Stimulated activated CD4-positive, alpha-beta T cell treated with anti-CD3 and anti-CD28 coated beads, Interleukin-1b, Interleukin-23, amount 100 ng/mL, for 4 hours (primary cell): Measurements from ENCODE around the gene HMGCS2.
A peak's percentile ranks its signal among the peaks of the same experiment; 100 is the strongest.
"Not testable (repeated sequence)": the region's sequence is repeated elsewhere in the genome, so short reads cannot be mapped to it uniquely, and the experiment has no call there.

Source experiments
- DNase-seq, 2 donors: peaks; one replicate each; pipeline ENCODE4 v3.0.0-alpha.2; 2020; ENCODE audit warnings: low read depth in 2 of 2

HMGCS2 gene

GRCh38 chr1:119731741-119732430 is 36.8 kb downstream of the HMGCS2 start:
- DNase-seq = no peak

GRCh38 chr1:119731060-119731459 is 37.6 kb downstream of the HMGCS2 start:
- DNase-seq = no peak

GRCh38 chr1:119729044-119729443 is 39.7 kb downstream of the HMGCS2 start:
- DNase-seq = no peak

GRCh38 chr1:119727991-119728390 is 40.7 kb downstream of the HMGCS2 start:
- DNase-seq = no peak

GRCh38 chr1:119725626-119726025 is 43.1 kb downstream of the HMGCS2 start:
- no peak for DNase-seq

GRCh38 chr1:119724611-119725218 is 44.0 kb downstream of the HMGCS2 start:
- no peak for DNase-seq

- no peak for DNase-seq
Measured at GRCh38 chr1:119721896-119722295, 46.8 kb downstream of the HMGCS2 start.

- no peak for DNase-seq
Measured at GRCh38 chr1:119720866-119721440, 47.8 kb downstream of the HMGCS2 start.

- DNase-seq = no peak
Measured at GRCh38 chr1:119718972-119719371, 49.7 kb downstream of the HMGCS2 start.

GRCh38 chr1:119718409-119718808 is 50.3 kb downstream of the HMGCS2 start:
- no peak for DNase-seq

GRCh38 chr1:119715542-119715941 is 53.2 kb downstream of the HMGCS2 start:
- DNase-seq = no peak

- no peak for DNase-seq
Measured at GRCh38 chr1:119714583-119714982, 54.1 kb downstream of the HMGCS2 start.

- no peak for DNase-seq
Measured at GRCh38 chr1:119713749-119714456, 54.8 kb downstream of the HMGCS2 start.

GRCh38 chr1:119713039-119713748 is 55.5 kb downstream of the HMGCS2 start:
- DNase-seq = no peak

GRCh38 chr1:119712342-119713038 is 56.2 kb downstream of the HMGCS2 start:
- peak in 1 of 2 donors; percentile 12 for DNase-seq

- peak; percentile 12 to 18 for DNase-seq
Measured at GRCh38 chr1:119711804-119712341, 56.8 kb downstream of the HMGCS2 start, which contains the start of gene PHGDH. Gene PHGDH, plus strand, starts transcription at chr1:119711934. Its CDS starts 89 bp downstream, at chr1:119712023.

- DNase-seq = not testable (repeated sequence)
Measured at GRCh38 chr1:119711356-119711803, 57.3 kb downstream of the HMGCS2 start.

GRCh38 chr1:119706599-119706998 is 62.1 kb downstream of the HMGCS2 start:
- not testable (repeated sequence) for DNase-seq

- DNase-seq = no peak
Measured at GRCh38 chr1:119703666-119704450, 64.8 kb downstream of the HMGCS2 start.

- DNase-seq = no peak
Measured at GRCh38 chr1:119702384-119702783, 66.3 kb downstream of the HMGCS2 start.
